SIG-M5 (cell line): ENCODE measurements around the gene FAM50A.
A peak's percentile ranks its signal among the peaks of the same experiment; 100 is the strongest.

Experiments
- DNase-seq: peaks from one replicate; lab custom pipeline; 2025; lab: John Stamatoyannopoulos, UW

The FAM50A gene

GRCh38 chrX:154413142-154413541, 30.8 kb upstream of the FAM50A start:
- no peak for DNase-seq

DNA sequence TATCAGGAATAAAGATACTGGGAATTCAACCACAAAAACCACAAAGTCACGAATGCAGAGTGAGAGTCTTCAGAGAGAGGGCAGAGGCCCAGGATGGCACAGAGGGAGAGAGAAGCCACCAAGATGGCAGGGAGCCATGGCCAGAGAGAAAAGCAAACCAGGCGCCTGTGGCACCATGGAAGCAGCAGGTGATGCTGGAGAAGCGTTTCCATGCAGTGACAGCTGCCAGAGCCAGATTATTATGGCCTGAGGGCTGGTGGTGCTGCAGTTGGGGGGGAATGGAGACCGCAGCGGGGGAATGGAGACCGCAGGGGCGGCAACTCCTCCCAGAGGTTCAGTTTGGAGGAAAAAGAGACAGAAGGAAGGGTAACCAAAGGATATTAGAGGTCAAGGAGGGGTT, 26.8 kb upstream of the FAM50A start:
- no peak for DNase-seq

GRCh38 chrX:154419189-154419588, 24.8 kb upstream of the FAM50A start:
- no peak for DNase-seq

DNA sequence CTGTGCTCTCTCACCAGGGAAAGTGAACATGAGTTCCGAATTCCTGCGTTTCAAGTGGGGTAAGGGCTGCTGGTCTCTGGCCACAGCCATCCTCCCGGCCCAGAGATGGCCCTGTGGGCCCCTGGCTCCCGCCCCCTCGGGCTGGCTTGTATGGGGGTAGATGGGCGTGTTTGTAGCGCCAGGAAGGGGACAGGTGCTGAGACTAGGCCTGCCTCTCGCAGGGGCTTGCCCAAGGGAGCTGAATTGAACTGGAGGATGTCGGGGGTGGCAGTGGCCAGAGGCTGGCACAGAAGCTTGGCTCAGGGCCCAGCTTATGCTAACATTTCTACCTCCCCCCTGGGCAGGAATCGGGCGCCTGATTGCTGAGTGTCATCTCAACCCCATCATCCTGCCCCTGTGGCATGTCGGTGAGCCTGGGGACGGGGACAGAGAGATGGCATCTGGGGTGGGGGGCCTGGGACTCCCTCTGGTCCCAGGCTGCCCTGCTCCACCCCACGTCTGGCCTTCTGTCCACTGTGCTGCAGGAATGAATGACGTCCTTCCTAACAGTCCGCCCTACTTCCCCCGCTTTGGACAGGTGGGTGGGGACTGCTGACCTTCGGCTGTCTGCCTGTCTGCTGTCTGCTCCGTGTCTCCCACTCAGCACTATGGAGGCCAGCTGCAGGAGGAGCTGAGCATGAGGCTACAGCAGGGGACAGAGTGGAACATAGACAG, 24.1 kb upstream of the FAM50A start:
- DNase-seq: no peak

DNA sequence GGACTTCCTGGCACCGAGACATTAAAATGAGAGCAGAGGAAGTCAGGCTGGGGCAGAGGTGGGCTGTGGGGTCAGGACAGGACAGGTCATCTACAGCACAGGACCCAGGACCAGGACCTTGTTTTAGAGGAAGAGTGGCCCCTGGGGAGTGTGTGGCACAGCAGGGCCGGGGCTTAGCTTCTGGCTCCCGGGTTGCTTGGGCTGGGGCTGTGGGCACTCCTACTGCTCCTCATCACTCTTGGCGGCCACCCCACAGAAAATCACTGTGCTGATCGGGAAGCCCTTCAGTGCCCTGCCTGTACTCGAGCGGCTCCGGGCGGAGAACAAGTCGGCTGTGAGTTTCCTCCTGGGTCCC, 23.6 kb upstream of the FAM50A start:
- no peak for DNase-seq

DNA sequence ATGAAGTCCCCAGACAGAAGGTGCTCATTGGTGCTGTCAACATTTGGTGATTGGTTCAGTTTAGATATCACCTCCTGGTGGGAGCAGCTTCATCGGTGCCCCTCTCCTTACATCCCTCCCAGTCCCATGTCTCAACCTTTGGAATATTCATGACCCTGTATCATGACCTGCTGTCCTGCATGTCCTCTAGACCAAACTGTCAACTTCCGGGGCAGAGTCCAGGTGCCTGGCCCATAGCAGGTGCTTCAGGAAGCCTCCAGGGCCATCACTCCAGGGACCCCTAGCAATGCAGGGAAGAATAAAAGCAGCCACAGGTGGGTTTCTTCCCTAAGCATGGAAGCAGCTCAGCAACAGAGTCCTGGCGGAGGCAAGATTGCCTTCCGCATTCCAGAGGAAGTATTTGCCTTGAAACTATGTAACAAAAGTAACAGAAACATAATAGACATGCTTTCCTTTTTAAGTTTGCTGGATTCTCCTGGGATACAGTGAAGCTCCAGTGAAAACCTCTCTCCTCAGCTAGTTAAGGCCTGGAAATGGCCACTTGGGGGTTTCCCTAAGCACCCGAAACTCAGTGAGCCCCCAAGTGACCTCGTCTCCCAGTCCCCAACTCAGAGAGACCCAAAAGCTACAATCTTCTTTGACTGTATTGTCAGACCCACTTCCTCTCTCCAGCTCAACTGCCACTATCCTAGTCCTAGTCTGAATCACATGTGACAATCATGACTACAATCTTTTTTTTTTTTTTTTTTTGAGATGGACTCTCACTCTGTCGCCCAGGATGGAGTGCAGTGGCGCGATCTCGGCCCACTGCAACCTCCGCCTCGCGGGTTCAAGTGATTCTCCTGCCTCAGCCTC, 16.8 kb upstream of the FAM50A start:
- DNase-seq: peak; percentile 1

DNA sequence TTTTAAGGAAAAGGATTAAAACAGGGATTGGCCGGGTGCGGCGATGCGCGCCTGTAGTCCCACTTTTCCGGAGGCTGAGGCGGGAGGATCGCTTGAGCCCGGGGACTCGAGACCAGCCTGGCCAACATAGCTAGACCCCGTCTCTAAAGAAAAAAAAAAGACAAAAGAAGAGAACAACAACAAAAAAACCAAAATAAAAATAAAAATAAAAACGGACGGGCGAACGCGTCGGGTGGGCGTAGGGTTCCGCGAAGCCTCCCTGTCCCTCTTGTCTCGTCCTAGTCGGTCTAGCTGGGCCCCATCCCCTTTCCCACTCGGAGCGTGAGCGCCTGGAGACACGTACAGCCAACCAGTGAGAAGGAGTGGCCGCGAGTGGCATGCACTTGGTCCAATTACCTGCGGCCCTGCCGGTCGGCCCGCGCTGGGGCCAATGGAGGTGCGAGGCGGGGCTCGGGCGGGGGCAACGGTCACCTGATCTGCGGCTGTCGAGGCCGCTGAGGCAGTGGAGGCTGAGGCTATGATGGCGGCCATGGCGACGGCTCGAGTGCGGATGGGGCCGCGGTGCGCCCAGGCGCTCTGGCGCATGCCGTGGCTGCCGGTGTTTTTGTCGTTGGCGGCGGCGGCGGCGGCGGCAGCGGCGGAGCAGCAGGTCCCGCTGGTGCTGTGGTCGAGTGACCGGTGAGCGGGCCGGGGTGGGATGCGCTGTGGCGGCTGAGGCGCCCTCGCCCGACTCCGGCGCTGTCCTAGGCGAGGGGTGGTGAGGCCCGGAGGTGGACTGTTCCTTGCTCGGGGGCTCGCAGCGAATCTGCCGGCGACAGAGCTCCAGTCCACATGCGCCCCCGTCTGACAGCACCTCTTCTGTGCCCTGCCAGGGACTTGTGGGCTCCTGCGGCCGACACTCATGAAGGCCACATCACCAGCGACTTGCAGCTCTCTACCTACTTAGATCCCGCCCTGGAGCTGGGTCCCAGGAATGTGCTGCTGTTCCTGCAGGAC, 15.5 kb upstream of the FAM50A start, which contains the start of gene ATP6AP1:
TSS of gene ATP6AP1 (plus strand) at position 502 of the 996 bp plus-strand sequence. CDS start at position 518, 16 bp downstream.
- peak; percentile 55 for DNase-seq

- no peak for DNase-seq
These were observed 14.2 kb upstream of the FAM50A start for GRCh38 chrX:154429711-154430110.

DNA sequence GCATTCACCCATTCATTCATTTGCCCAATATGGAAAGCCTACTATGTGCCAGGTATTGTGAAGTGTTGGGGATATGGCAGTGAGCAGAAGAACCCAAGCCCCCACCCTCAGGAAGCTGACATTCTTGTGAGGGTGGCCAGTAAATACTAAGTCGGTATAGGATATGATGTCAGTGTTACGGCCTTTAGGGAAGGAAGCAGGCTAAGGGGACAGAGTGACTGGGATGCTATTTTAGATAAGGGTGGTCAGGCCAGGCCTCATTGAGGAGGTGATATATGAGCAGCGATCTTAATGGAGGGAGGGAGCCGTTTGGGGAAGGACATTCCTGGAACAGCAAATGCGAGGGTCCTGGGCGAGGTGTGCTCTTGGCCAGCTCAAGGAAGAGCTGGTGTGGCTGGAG, 13.5 kb upstream of the FAM50A start:
- no peak for DNase-seq

DNA sequence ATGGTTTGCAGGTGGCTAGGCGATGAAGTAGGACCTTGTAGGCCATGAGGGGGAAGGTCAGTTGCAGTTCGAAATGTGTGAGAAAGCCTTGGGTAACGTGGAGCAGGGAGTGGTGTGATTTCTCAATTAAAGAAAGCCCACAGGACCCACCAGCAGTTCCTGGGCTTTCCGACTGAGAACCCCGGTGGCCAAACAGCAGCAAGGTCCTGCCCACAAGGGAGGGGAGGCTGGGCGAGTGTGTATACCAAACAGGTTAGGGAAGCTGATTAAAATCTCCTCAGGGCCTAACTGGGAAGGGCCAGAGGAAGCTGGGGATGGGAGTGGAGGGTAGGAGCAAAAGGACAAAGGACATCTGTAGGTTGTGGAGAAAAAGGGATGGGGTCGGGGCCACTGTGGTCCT, 13.0 kb upstream of the FAM50A start:
- no peak for DNase-seq

- no peak for DNase-seq
These were observed 12.6 kb upstream of the FAM50A start for GRCh38 chrX:154431341-154431740.

GRCh38 chrX:154432210-154432609, 11.7 kb upstream of the FAM50A start:
- DNase-seq: no peak

GRCh38 chrX:154433605-154434004, 10.3 kb upstream of the FAM50A start:
- no peak for DNase-seq

GRCh38 chrX:154434394-154435168, 9.4 kb upstream of the FAM50A start:
- DNase-seq: no peak

DNA sequence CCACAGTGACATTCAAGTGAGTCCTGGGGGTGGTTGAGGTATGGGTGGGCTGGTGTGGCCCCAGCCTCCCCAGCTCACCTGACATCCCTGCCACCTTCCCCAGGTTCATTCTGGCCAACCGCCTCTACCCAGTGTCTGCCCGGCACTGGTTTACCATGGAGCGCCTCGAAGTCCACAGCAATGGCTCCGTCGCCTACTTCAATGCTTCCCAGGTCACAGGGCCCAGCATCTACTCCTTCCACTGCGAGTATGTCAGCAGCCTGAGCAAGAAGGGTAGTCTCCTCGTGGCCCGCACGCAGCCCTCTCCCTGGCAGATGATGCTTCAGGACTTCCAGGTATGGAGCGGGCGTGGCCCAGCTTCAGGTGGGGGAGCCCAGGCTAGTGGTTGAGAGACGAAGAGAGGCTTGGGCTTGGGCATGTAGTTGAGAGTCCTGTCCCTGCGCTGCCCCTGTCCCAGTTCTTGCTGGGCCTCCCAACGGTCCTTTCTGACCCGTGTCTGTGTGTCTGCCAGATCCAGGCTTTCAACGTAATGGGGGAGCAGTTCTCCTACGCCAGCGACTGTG, 8.7 kb upstream of the FAM50A start:
- DNase-seq: no peak

- no peak for DNase-seq
These were observed 7.5 kb upstream of the FAM50A start for GRCh38 chrX:154436374-154436982.

GRCh38 chrX:154436983-154437752, 6.8 kb upstream of the FAM50A start, which contains the start of gene GDI1:
GDI1 (plus strand) TSS chrX:154437154; CDS start chrX:154437255, 101 bp downstream.
- DNase-seq: no peak

GRCh38 chrX:154437971-154438893, 5.7 kb upstream of the FAM50A start:
- DNase-seq: no peak

- no peak for DNase-seq
These were observed 4.1 kb upstream of the FAM50A start for GRCh38 chrX:154439841-154440240.
